ENCODE results near the gene MED4. TPM values are rescaled to one million over a fixed set of nuclear protein-coding genes. Genes with fewer than 3 reads are reported as not detected.
"Not testable (repeated sequence)": the region's sequence is repeated elsewhere in the genome, so short reads cannot be mapped to it uniquely, and the experiment has no call there.

Gene MED4
- total and polyA plus RNA-seq, 3 experiments from 2014 or later, result 61.1 to 105 (median 68.1) TPM

DNA sequence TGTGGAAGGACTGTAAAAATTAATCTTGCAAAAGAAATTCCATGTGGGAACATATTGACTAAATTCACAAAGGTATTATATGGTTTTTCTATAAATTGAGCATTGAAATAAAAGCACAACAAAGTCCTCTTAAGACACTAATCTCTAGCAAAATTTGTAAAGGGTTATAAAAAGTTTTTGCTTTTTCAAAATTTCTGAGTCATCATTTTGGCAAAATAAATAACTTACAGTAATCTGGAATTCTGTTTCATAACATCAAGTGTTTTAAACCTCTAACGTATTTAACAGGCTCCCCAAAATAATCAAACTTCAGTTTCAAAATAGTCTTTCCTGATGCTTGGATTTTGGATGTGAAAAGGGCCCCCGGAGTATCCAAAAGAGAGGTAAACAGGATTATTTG is 26.0 kb downstream of the MED4 start:
- no peak for DNase-seq
- H3K4me3 Mint-ChIP-seq, result no peak overlapping the region
- H3K9me3 Mint-ChIP-seq, result peaks cover 20 to 36% (median 22%) of the 10 kb centered on the region in 5 donors
- peaks cover 21% of the 10 kb centered on the region for H3K36me3 ChIP-seq (ENCODE audit: insufficient read depth, low read length)
- no peaks in the 10 kb centered on the region for H3K4me1 ChIP-seq (ENCODE audit: insufficient read depth, low read length)
- H3K27ac ChIP-seq (ENCODE audit: low read depth, low read length), result no peak overlapping the region
- ChIA-PET POLR2A (no interaction called here), CTCF (no interaction called here)
- H3K27ac Mint-ChIP-seq, result no peak overlapping the region
- H3K4me1 Mint-ChIP-seq, result peaks cover 0 to 6% (median 4%) of the 10 kb centered on the region in 3 donors
- no peaks in the 10 kb centered on the region for H3K9me3 ChIP-seq (ENCODE audit: low read length)
- no peaks in the 10 kb centered on the region for H3K27me3 ChIP-seq (ENCODE audit: insufficient read depth, low read length, poor library complexity, severe bottlenecking)
- no peak overlapping the region for H3K4me3 ChIP-seq (ENCODE audit: low read length)
- H3K36me3 Mint-ChIP-seq, result peaks cover 18 to 80% (median 60%) of the 10 kb centered on the region in 3 donors
- H3K27me3 Mint-ChIP-seq, result no peaks in the 10 kb centered on the region

DNA sequence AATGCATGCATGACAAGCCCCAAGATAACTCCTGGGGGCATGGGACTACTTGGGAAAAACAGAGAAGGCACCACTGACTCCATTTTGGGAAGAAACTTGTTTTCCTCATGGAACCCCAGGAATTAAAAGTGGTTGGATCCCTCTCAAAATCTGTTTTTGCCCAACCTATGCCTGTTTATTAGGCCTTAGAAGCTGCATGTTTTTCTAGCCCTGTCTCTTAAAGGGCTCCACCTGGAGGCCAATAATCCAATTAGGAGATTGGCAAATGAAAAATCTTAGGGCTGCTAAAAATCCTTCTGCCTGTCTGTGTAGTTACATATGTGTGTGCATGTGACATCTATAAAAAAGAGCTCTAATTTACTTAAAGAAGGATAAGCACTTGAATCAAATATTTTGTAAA is 26.9 kb downstream of the MED4 start:
- Mint-ChIP-seq H3K36me3 (peaks cover 15 to 71% (median 53%) of the 10 kb centered on the region in 3 donors), H3K9me3 (peaks cover 20 to 36% (median 22%) of the 10 kb centered on the region in 5 donors), H3K4me1 (peaks cover 0 to 6% (median 4%) of the 10 kb centered on the region in 3 donors), H3K27ac (no peak overlapping the region), H3K27me3 (no peaks in the 10 kb centered on the region), H3K4me3 (no peak overlapping the region)
- Histone ChIP-seq H3K27ac (ENCODE audit: low read depth, low read length) (no peak overlapping the region), H3K4me3 (ENCODE audit: low read length) (no peak overlapping the region), H3K27me3 (ENCODE audit: insufficient read depth, low read length, poor library complexity, severe bottlenecking) (no peaks in the 10 kb centered on the region), H3K36me3 (ENCODE audit: insufficient read depth, low read length) (peaks cover 16% of the 10 kb centered on the region), H3K9me3 (ENCODE audit: low read length) (no peaks in the 10 kb centered on the region), H3K4me1 (ENCODE audit: insufficient read depth, low read length) (no peaks in the 10 kb centered on the region)
- CTCF ChIA-PET, result interaction anchor here (1.3 kb wide), 1 partner anchor 30 kb away, joined by 4 read pairs; no protein-coding TSS in a partner anchor
- DNase-seq, result no peak
- POLR2A ChIA-PET, result no interaction called here

DNA sequence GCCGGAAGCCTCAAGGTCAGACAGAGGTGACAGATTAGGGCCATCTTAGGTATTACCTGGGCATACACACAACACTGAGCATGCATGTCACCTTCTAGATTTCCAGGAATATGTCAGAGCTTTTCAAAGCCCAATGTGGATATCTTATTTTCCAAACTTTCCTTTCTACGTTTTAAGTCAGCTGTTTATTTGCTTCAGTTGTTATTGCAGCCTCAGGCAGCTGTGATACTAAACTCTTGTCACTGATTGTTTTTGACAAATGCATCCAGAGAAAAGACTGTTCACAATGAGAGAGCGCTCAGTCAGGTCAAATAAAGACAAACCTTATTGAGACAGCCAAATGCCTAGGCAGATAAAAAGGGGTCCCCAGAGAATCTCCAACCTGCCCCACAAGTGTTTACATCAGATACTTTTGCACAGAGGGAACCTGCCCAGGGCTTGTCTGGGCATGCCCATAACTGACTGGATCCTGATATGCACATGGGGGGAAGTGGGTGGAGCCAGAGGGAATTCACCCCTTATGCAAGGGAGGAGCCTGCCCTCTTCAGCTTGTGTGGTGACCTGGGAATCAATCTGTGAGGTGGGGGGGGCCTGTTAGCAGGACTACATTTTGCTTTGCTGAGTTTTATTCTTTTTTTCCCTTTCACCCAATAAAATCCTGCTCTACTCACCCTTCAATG is 28.5 kb downstream of the MED4 start:
- CTCF ChIA-PET, result interaction anchor here (1.7 kb wide), 1 partner anchor 29 kb away, joined by 3 read pairs; the partner anchor contains the start of gene NUDT15

DNA sequence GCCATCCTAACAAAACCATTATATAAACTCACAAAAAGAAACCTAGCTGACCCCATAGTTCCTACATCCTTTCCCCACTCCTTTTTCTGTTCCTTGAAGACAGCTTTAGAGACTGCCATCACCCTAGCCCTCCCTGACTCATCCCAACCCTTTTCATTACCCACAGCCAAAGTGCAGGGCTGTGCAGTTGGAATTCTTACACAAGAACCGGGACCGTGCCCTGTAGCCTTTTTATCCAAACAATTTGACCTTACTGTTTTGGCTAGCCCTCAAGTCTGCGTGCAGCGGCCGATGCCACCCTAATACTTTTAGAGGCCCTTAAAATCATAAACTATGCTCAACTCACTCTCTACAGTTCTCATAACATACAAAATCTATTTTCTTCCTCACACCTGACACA is 35.0 kb downstream of the MED4 start:
- H3K4me1 ChIP-seq (ENCODE audit: insufficient read depth, low read length); H3K27me3 ChIP-seq (ENCODE audit: insufficient read depth, low read length, poor library complexity, severe bottlenecking); H3K27me3 Mint-ChIP-seq; H3K27ac ChIP-seq (ENCODE audit: low read depth, low read length); H3K36me3 ChIP-seq (ENCODE audit: insufficient read depth, low read length); POLR2A ChIA-PET; H3K4me3 Mint-ChIP-seq; H3K9me3 ChIP-seq (ENCODE audit: low read length); H3K9me3 Mint-ChIP-seq; H3K4me3 ChIP-seq (ENCODE audit: low read length); DNase-seq; H3K4me1 Mint-ChIP-seq; CTCF ChIA-PET: not testable (repeated sequence)
- Mint-ChIP-seq H3K27ac (peak overlapping the region in 3 of 8 donors; percentile 11 to 84 (median 74)), H3K36me3 (peaks cover 0 to 43% (median 0%) of the 10 kb centered on the region in 3 donors)

More for the DNA sequence above, 28.5 kb downstream of the MED4 start:
- H3K9me3 ChIP-seq (ENCODE audit: low read length), result no peaks in the 10 kb centered on the region
- H3K4me3 ChIP-seq (ENCODE audit: low read length), result no peak overlapping the region
- Mint-ChIP-seq H3K4me1 (peaks cover 0 to 6% (median 4%) of the 10 kb centered on the region in 3 donors), H3K9me3 (peaks cover 20 to 23% (median 21%) of the 10 kb centered on the region in 5 donors), H3K36me3 (peaks cover 13 to 61% (median 37%) of the 10 kb centered on the region in 3 donors), H3K4me3 (no peak overlapping the region), H3K27me3 (no peaks in the 10 kb centered on the region), H3K27ac (peak overlapping the region in 3 of 8 donors; percentile 27 to 46 (median 35))
- no peak for DNase-seq
- POLR2A ChIA-PET, result no interaction called here
- no peaks in the 10 kb centered on the region for H3K4me1 ChIP-seq (ENCODE audit: insufficient read depth, low read length)
- no peaks in the 10 kb centered on the region for H3K27me3 ChIP-seq (ENCODE audit: insufficient read depth, low read length, poor library complexity, severe bottlenecking)
- peaks cover 5% of the 10 kb centered on the region for H3K36me3 ChIP-seq (ENCODE audit: insufficient read depth, low read length)
- no peak overlapping the region for H3K27ac ChIP-seq (ENCODE audit: low read depth, low read length)

DNA sequence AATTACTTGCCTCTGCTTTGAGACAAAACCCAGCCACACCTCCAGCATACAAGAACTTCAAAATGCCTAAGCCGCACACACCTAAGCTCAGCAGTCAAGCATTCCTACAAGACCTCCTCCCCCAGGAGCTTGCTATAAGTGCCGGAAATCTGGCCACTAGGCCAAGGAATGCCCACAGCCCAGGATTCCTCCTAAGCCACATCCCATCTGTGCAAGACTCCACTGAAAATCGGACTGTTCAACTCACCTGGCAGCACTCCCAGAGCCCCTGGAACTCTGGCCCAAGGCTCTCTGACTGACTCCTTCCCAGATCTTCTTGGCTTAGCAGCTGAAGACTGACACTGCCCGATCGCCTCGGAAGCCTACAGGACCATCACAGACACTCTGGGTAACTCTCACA is 36.4 kb downstream of the MED4 start:
- H3K4me1 ChIP-seq (ENCODE audit: insufficient read depth, low read length); H3K27me3 Mint-ChIP-seq; DNase-seq; H3K4me3 Mint-ChIP-seq; H3K27me3 ChIP-seq (ENCODE audit: insufficient read depth, low read length, poor library complexity, severe bottlenecking); H3K9me3 Mint-ChIP-seq; POLR2A ChIA-PET; H3K27ac ChIP-seq (ENCODE audit: low read depth, low read length); CTCF ChIA-PET; H3K4me1 Mint-ChIP-seq; H3K4me3 ChIP-seq (ENCODE audit: low read length); H3K9me3 ChIP-seq (ENCODE audit: low read length); H3K36me3 ChIP-seq (ENCODE audit: insufficient read depth, low read length): not testable (repeated sequence)
- Mint-ChIP-seq H3K27ac (peak overlapping the region in 4 of 8 donors; percentile 3 to 77 (median 14)), H3K36me3 (peaks cover 0 to 51% (median 2%) of the 10 kb centered on the region in 3 donors)

DNA sequence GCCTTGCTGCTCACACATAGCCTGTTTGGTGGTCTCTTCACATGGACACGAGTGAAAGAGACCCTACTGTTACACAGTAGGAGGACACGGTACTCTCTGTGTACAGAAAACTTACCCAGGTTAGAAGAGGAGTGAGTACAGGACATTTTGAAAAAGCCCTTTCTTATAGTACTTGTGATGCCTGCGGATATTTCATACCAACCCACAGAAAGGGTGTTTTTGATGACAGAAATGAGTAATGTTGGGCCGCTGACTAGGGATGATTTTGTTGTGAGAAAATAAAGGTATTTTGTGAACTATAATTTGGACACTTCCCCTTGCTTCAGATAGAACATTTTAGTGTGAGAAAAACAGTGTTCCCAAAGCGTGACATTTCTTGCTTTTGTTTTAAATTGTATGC is 39.2 kb downstream of the MED4 start:
- Mint-ChIP-seq H3K4me3 (no peak overlapping the region), H3K4me1 (peaks cover 0 to 4% (median 2%) of the 10 kb centered on the region in 3 donors), H3K27ac (peak overlapping the region in 4 of 8 donors; percentile 28 to 70 (median 48)), H3K9me3 (no peaks in the 10 kb centered on the region), H3K36me3 (peaks cover 0 to 66% (median 12%) of the 10 kb centered on the region in 3 donors), H3K27me3 (no peaks in the 10 kb centered on the region)
- no peak overlapping the region for H3K4me3 ChIP-seq (ENCODE audit: low read length)
- no peak overlapping the region for H3K27ac ChIP-seq (ENCODE audit: low read depth, low read length)
- H3K27me3 ChIP-seq (ENCODE audit: insufficient read depth, low read length, poor library complexity, severe bottlenecking), result no peaks in the 10 kb centered on the region
- H3K9me3 ChIP-seq (ENCODE audit: low read length), result no peaks in the 10 kb centered on the region
- DNase-seq, result no peak
- H3K4me1 ChIP-seq (ENCODE audit: insufficient read depth, low read length), result no peaks in the 10 kb centered on the region
- CTCF ChIA-PET, result no interaction called here
- POLR2A ChIA-PET, result no interaction called here
- peaks cover 15% of the 10 kb centered on the region for H3K36me3 ChIP-seq (ENCODE audit: insufficient read depth, low read length)

DNA sequence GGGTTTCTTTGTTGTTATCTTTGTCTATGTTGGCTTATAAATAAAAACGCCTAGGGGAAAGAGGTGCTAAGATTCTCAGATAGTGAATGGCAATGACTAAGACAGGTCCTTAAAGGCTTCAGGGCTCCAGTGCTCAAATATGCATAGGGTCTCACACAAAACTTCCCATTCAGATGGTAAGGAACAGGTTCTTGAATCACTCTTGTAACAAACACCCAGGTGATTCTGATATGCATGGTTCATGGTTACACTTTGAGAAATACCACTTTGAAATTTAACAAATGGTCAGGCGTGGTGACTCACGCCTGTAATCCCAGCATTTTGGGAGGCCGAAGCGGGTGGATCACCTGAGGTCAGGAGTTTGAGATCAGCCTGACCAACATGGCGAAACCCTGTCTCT is 40.3 kb downstream of the MED4 start:
- Mint-ChIP-seq H3K27ac (no peak overlapping the region), H3K36me3 (peaks cover 0 to 63% (median 13%) of the 10 kb centered on the region in 3 donors), H3K4me1 (peaks cover 0 to 4% (median 2%) of the 10 kb centered on the region in 3 donors), H3K27me3 (no peaks in the 10 kb centered on the region), H3K9me3 (no peaks in the 10 kb centered on the region), H3K4me3 (no peak overlapping the region)
- no peak overlapping the region for H3K27ac ChIP-seq (ENCODE audit: low read depth, low read length)
- no peak overlapping the region for H3K4me3 ChIP-seq (ENCODE audit: low read length)
- H3K4me1 ChIP-seq (ENCODE audit: insufficient read depth, low read length), result no peaks in the 10 kb centered on the region
- no peaks in the 10 kb centered on the region for H3K27me3 ChIP-seq (ENCODE audit: insufficient read depth, low read length, poor library complexity, severe bottlenecking)
- ChIA-PET POLR2A (no interaction called here), CTCF (interaction anchor here (3.6 kb wide), 1 partner anchor 17 kb away, joined by 15 read pairs; the partner anchor contains the start of gene NUDT15)
- peaks cover 15% of the 10 kb centered on the region for H3K36me3 ChIP-seq (ENCODE audit: insufficient read depth, low read length)
- DNase-seq, result no peak
- no peaks in the 10 kb centered on the region for H3K9me3 ChIP-seq (ENCODE audit: low read length)

DNA sequence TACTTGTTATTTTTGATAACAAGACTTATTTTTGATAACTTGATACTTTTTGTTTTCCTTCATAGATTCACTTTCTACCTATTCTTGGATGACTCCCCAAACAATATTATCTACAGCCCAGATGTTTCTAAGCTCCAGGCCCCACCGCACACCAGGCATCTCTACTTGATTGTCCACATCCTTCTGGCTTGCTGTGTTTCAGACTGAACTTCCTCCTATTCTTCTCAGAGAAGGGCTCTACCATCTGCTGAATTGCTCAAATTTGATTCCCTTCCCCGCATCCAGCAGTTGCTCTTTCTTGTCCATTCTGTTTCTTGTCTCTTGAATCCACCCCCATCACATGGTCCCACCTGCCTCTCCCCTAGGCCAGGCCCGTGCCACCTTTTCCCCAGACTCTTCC is 44.4 kb downstream of the MED4 start:
- ChIA-PET CTCF (no interaction called here), POLR2A (no interaction called here)
- H3K9me3 Mint-ChIP-seq, result no peaks in the 10 kb centered on the region
- Histone ChIP-seq H3K27me3 (ENCODE audit: insufficient read depth, low read length, poor library complexity, severe bottlenecking) (no peaks in the 10 kb centered on the region), H3K36me3 (ENCODE audit: insufficient read depth, low read length) (peaks cover 18% of the 10 kb centered on the region), H3K9me3 (ENCODE audit: low read length) (no peaks in the 10 kb centered on the region), H3K27ac (ENCODE audit: low read depth, low read length) (no peak overlapping the region), H3K4me3 (ENCODE audit: low read length) (no peak overlapping the region), H3K4me1 (ENCODE audit: insufficient read depth, low read length) (no peaks in the 10 kb centered on the region)
- H3K27ac Mint-ChIP-seq, result peak overlapping the region in 1 of 8 donors; percentile 75
- no peaks in the 10 kb centered on the region for H3K27me3 Mint-ChIP-seq
- H3K4me1 Mint-ChIP-seq, result peaks cover 0 to 4% (median 2%) of the 10 kb centered on the region in 3 donors
- H3K4me3 Mint-ChIP-seq, result no peak overlapping the region
- DNase-seq, result no peak
- H3K36me3 Mint-ChIP-seq, result peaks cover 0 to 72% (median 13%) of the 10 kb centered on the region in 3 donors

All from CD8-positive, alpha-beta memory T cell (primary cell).